Skeletal muscle tissue (tissue), 4 donors: ENCODE measurements around the gene AGAP3. TPM values are rescaled to one million over a fixed set of nuclear protein-coding genes. Genes with fewer than 3 reads are reported as not detected.

Source experiments
- H3K27ac ChIP-seq: one replicate; pipeline ENCODE4 v1.7.0; 2013; ENCODE audit warnings: mild to moderate bottlenecking, low read depth, low read length, inconsistent platforms
- H3K27me3 ChIP-seq, 3 donors: one replicate each; pipeline ENCODE4 v1.7.0; 2013; ENCODE audit warnings: low read length in 3 of 3; ENCODE audit not compliant: control insufficient read depth in 3 of 3, insufficient read depth in 3 of 3
- H3K36me3 ChIP-seq, 3 donors: one replicate each; pipeline ENCODE4 v1.7.0; 2013; ENCODE audit warnings: low read length in 3 of 3; ENCODE audit not compliant: control insufficient read depth in 3 of 3, insufficient read depth in 3 of 3
- H3K4me1 ChIP-seq, 3 donors: one replicate each; pipeline ENCODE4 v1.7.0; 2013; ENCODE audit warnings: low read length in 3 of 3, mild to moderate bottlenecking in 3 of 3; ENCODE audit not compliant: control insufficient read depth in 3 of 3, insufficient read depth in 3 of 3
- H3K4me3 ChIP-seq, 3 donors: one replicate each; pipeline ENCODE4 v1.7.0; 2013; ENCODE audit warnings: low read length in 3 of 3
- H3K9ac ChIP-seq, 3 donors: one replicate each; pipeline ENCODE4 v1.7.0; 2013; ENCODE audit warnings: low read length in 3 of 3, mild to moderate bottlenecking in 3 of 3, moderate library complexity in 2 of 3, low read depth in 1 of 3
- H3K9me3 ChIP-seq, 3 donors: one replicate each; pipeline ENCODE4 v1.7.0; 2013; ENCODE audit warnings: low read length in 3 of 3; ENCODE audit not compliant: control insufficient read depth in 3 of 3
- total RNA-seq: library from RNA; depleted of rRNA; stranded (reverse); fragments of >200 nt; gene quantifications from one replicate; pipeline ENCODE4 v1.2.3, GENCODE V29; 2014
- donor health status: Osteomylitis.

The AGAP3 gene
- total RNA-seq, 1 donor from 2014 or later = 28.7 TPM

GRCh38 chr7:151122796-151123157 lies 36.5 kb downstream of the AGAP3 start:
- no peak overlapping the region for H3K9ac ChIP-seq
- H3K4me3 ChIP-seq = no peak overlapping the region
- H3K27me3 ChIP-seq = no peaks in the 10 kb centered on the region
- H3K36me3 ChIP-seq = peaks cover 30 to 42% (median 39%) of the 10 kb centered on the region in 3 donors
- peaks cover 10 to 23% (median 21%) of the 10 kb centered on the region in 3 donors for H3K4me1 ChIP-seq
- H3K9me3 ChIP-seq = no peaks in the 10 kb centered on the region
- no peak overlapping the region for H3K27ac ChIP-seq

GRCh38 chr7:151123158-151123821 lies 37.0 kb downstream of the AGAP3 start:
- Histone ChIP-seq H3K27me3 (no peaks in the 10 kb centered on the region), H3K27ac (no peak overlapping the region), H3K36me3 (peaks cover 30 to 41% (median 39%) of the 10 kb centered on the region in 3 donors), H3K9me3 (no peaks in the 10 kb centered on the region), H3K9ac (no peak overlapping the region), H3K4me3 (no peak overlapping the region), H3K4me1 (peaks cover 10 to 23% (median 21%) of the 10 kb centered on the region in 3 donors)

- H3K4me3 ChIP-seq = no peak overlapping the region
- H3K4me1 ChIP-seq = peaks cover 10 to 23% (median 21%) of the 10 kb centered on the region in 3 donors
- peaks cover 30 to 37% (median 35%) of the 10 kb centered on the region in 3 donors for H3K36me3 ChIP-seq
- H3K27ac ChIP-seq = no peak overlapping the region
- no peaks in the 10 kb centered on the region for H3K27me3 ChIP-seq
- H3K9me3 ChIP-seq = no peaks in the 10 kb centered on the region
- H3K9ac ChIP-seq = no peak overlapping the region
Measured at GRCh38 chr7:151123822-151124464, 37.7 kb downstream of the AGAP3 start.

DNA sequence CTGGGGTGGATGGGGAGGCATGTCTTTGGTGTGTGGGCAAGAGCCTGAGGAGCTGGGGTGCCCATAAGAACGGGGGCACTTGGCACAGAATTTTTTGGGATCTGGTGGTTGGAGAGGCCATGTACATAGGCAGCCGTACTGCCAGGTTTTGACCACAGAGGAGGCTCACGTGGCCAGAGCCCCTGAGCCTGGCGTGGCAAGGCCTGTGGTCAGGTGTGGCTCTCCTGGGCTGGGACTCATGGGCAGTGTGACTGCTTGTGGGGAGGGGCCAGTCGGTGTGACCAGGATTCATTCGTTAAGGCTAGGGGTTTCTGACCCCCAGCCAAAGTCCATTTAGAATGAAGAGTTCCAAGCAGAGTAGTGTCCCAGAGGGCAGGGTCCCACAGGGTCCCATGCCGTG lies 38.2 kb downstream of the AGAP3 start:
- Histone ChIP-seq H3K36me3 (peaks cover 25 to 32% (median 30%) of the 10 kb centered on the region in 3 donors), H3K4me1 (peaks cover 10 to 23% (median 21%) of the 10 kb centered on the region in 3 donors), H3K4me3 (no peak overlapping the region), H3K9me3 (no peaks in the 10 kb centered on the region), H3K27me3 (no peaks in the 10 kb centered on the region), H3K27ac (no peak overlapping the region), H3K9ac (no peak overlapping the region)

GRCh38 chr7:151124899-151125399 lies 38.7 kb downstream of the AGAP3 start:
- H3K27me3 ChIP-seq = no peaks in the 10 kb centered on the region
- H3K9ac ChIP-seq = peak overlapping the region in 1 of 3 donors; percentile 60
- H3K4me1 ChIP-seq = peaks cover 10 to 23% (median 21%) of the 10 kb centered on the region in 3 donors
- no peaks in the 10 kb centered on the region for H3K9me3 ChIP-seq
- peaks cover 28 to 33% (median 28%) of the 10 kb centered on the region in 3 donors for H3K36me3 ChIP-seq
- no peak overlapping the region for H3K27ac ChIP-seq
- peak overlapping the region; percentile 57 to 65 (median 63) for H3K4me3 ChIP-seq

- peaks cover 26 to 31% (median 30%) of the 10 kb centered on the region in 3 donors for H3K36me3 ChIP-seq
- H3K27ac ChIP-seq = no peak overlapping the region
- no peaks in the 10 kb centered on the region for H3K27me3 ChIP-seq
- H3K4me3 ChIP-seq = peak overlapping the region; percentile 57 to 65 (median 63)
- peaks cover 10 to 23% (median 21%) of the 10 kb centered on the region in 3 donors for H3K4me1 ChIP-seq
- no peaks in the 10 kb centered on the region for H3K9me3 ChIP-seq
- H3K9ac ChIP-seq = peak overlapping the region in 2 of 3 donors; percentile 45 to 60
Measured at GRCh38 chr7:151125470-151125845, 39.2 kb downstream of the AGAP3 start.

GRCh38 chr7:151125846-151126481 lies 39.7 kb downstream of the AGAP3 start:
- no peaks in the 10 kb centered on the region for H3K27me3 ChIP-seq
- H3K9me3 ChIP-seq = no peaks in the 10 kb centered on the region
- peak overlapping the region; percentile 57 to 65 (median 63) for H3K4me3 ChIP-seq
- peaks cover 10 to 23% (median 21%) of the 10 kb centered on the region in 3 donors for H3K4me1 ChIP-seq
- H3K9ac ChIP-seq = peak overlapping the region in 2 of 3 donors; percentile 45 to 60
- H3K27ac ChIP-seq = no peak overlapping the region
- peaks cover 21 to 29% (median 26%) of the 10 kb centered on the region in 3 donors for H3K36me3 ChIP-seq

GRCh38 chr7:151126491-151127137 lies 40.3 kb downstream of the AGAP3 start:
- H3K9ac ChIP-seq = no peak overlapping the region
- H3K9me3 ChIP-seq = no peaks in the 10 kb centered on the region
- no peak overlapping the region for H3K4me3 ChIP-seq
- H3K36me3 ChIP-seq = peaks cover 21 to 30% (median 24%) of the 10 kb centered on the region in 3 donors
- peaks cover 10 to 23% (median 21%) of the 10 kb centered on the region in 3 donors for H3K4me1 ChIP-seq
- no peaks in the 10 kb centered on the region for H3K27me3 ChIP-seq
- no peak overlapping the region for H3K27ac ChIP-seq

DNA sequence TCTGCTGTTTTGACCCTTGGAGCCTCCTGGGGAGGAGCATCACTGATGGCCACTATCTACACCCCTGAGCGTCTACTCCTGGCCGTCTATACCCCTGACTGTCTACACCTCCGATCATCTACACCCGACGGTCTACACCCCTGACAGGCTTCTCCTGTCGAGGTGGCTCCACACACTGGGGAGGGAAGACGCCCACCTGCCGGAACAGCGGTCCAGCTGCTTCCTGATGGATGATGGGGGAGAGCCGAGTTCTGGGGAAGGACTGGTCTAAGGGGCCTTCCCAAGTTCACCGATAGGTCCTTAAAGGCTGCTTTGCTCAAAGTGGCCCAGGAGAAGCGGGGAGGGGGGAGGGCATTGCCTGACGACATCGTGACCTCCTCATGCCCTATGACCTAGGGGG lies 41.9 kb downstream of the AGAP3 start:
- Histone ChIP-seq H3K27ac (no peak overlapping the region), H3K27me3 (no peaks in the 10 kb centered on the region), H3K36me3 (peaks cover 24 to 41% (median 25%) of the 10 kb centered on the region in 3 donors), H3K9me3 (no peaks in the 10 kb centered on the region), H3K4me1 (peaks cover 10 to 23% (median 21%) of the 10 kb centered on the region in 3 donors), H3K9ac (no peak overlapping the region), H3K4me3 (no peak overlapping the region)
